Parathyroid adenoma (tissue), 2 donors: ENCODE measurements around the gene VCPKMT.
"Not testable (repeated sequence)": the region's sequence is repeated elsewhere in the genome, so short reads cannot be mapped to it uniquely, and the experiment has no call there.

ENCODE experiments used
- H2AFZ ChIP-seq: fragments of 300-600 bp; sonication (generic); one replicate; pipeline ENCODE4 v1.7.0; 2017; ENCODE audit warnings: antibody characterized with exemption, mild to moderate bottlenecking
- H3K27ac ChIP-seq: fragments of 300-600 bp; sonication (generic); one replicate; pipeline ENCODE4 v1.7.0; 2017
- H3K27me3 ChIP-seq: fragments of 300-600 bp; sonication (generic); one replicate; pipeline ENCODE4 v1.7.0; 2017; ENCODE audit warnings: low read length; ENCODE audit not compliant: control insufficient read depth, insufficient read depth
- H3K36me3 ChIP-seq: fragments of 300-600 bp; sonication (generic); one replicate; pipeline ENCODE4 v1.7.0; 2017; ENCODE audit warnings: low read length; ENCODE audit not compliant: control insufficient read depth, insufficient read depth
- H3K4me1 ChIP-seq: fragments of 300-600 bp; sonication (generic); one replicate; pipeline ENCODE4 v1.7.0; 2017; ENCODE audit warnings: control low read depth
- H3K4me2 ChIP-seq: fragments of 300-600 bp; sonication (generic); one replicate; pipeline ENCODE4 v1.7.0; 2017; ENCODE audit warnings: low read length
- H3K4me3 ChIP-seq: fragments of 300-600 bp; sonication (generic); one replicate; pipeline ENCODE4 v1.7.0; 2017; ENCODE audit warnings: low read depth, low read length
- H3K79me2 ChIP-seq: fragments of 300-600 bp; sonication (generic); one replicate; pipeline ENCODE4 v1.7.0; 2017; ENCODE audit warnings: control low read depth
- H3K9ac ChIP-seq: fragments of 300-600 bp; sonication (generic); one replicate; pipeline ENCODE4 v1.7.0; 2017; ENCODE audit warnings: mild to moderate bottlenecking
- H3K9me3 ChIP-seq: fragments of 300-600 bp; sonication (generic); one replicate; pipeline ENCODE4 v1.7.0; 2017; ENCODE audit warnings: low read length; ENCODE audit not compliant: control insufficient read depth
- CTCF ChIP-seq: fragments of 300-600 bp; sonication (generic); IDR thresholded peaks from one replicate; pipeline ENCODE4 v1.7.0; 2017; ENCODE audit warnings: antibody characterized with exemption, mild to moderate bottlenecking
- donor health status: primary hyperparathyroidism.

VCPKMT gene

GRCh38 chr14:50082308-50082742 lies 34.0 kb downstream of the VCPKMT start:
- no peaks in the 10 kb centered on the region for H3K9me3 ChIP-seq

DNA sequence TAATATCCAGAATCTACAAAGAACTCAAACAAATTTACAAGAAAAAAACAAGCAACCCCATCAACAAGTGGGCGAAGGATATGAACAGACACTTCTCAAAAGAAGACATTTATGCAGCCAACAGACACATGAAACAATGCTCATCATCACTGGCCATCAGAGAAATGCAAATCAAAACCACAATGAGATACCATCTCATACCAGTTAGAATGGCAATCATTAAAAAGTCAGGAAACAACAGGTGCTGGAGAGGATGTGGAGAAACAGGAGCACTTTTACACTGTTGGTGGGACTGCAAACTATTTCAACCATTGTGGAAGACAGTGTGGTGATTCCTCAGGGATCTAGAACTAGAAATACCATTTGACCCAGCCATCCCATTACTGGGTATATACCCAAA lies 37.3 kb downstream of the VCPKMT start:
- H3K9ac ChIP-seq, H3K79me2 ChIP-seq, H3K4me2 ChIP-seq, H3K27me3 ChIP-seq, H3K36me3 ChIP-seq, H2AFZ ChIP-seq, H3K4me3 ChIP-seq, H3K27ac ChIP-seq, H3K9me3 ChIP-seq, H3K4me1 ChIP-seq: not testable (repeated sequence)

More at GRCh38 chr14:50082308-50082742, 34.0 kb downstream of the VCPKMT start:
- H3K4me3 ChIP-seq: no peak overlapping the region
- no peaks in the 10 kb centered on the region for H3K27me3 ChIP-seq
- no peak overlapping the region for H3K4me2 ChIP-seq
- H2AFZ ChIP-seq: no peak overlapping the region
- H3K27ac ChIP-seq: no peak overlapping the region
- no peak for TF ChIP-seq CTCF
- no peak overlapping the region for H3K9ac ChIP-seq
- no peaks in the 10 kb centered on the region for H3K36me3 ChIP-seq
- H3K4me1 ChIP-seq: no peaks in the 10 kb centered on the region
- no peaks in the 10 kb centered on the region for H3K79me2 ChIP-seq

DNA sequence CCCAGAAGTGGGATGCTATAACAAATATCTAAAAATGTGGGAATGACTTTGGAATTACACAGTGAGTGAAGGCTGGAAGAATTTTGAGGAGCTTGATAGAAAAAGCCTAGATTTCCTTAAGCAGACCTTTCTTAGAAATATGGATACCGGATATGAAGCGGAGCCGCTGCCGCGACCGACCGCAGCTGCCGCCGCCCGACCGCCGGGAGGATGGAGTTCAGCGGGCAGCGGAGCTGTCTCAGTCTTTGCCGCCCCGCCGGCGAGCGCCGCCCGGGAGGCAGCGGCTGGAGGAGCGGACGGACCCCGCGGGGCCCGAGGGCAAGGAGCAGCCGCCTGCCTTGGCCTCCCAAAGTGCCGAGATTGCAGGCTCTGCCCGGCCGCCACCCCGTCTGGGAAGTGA lies 42.7 kb downstream of the VCPKMT start:
- H3K36me3 ChIP-seq, H3K27ac ChIP-seq, H3K79me2 ChIP-seq, H3K4me3 ChIP-seq, H2AFZ ChIP-seq, H3K27me3 ChIP-seq, H3K9ac ChIP-seq, H3K4me2 ChIP-seq, H3K4me1 ChIP-seq, H3K9me3 ChIP-seq: not testable (repeated sequence)

GRCh38 chr14:50072395-50072794 lies 44.0 kb downstream of the VCPKMT start:
- H3K9me3 ChIP-seq: no peaks in the 10 kb centered on the region
- H3K4me1 ChIP-seq: no peaks in the 10 kb centered on the region
- no peaks in the 10 kb centered on the region for H3K79me2 ChIP-seq
- H3K27me3 ChIP-seq: no peaks in the 10 kb centered on the region
- H3K4me2 ChIP-seq: no peak overlapping the region
- H3K4me3 ChIP-seq: no peak overlapping the region
- no peaks in the 10 kb centered on the region for H3K36me3 ChIP-seq
- no peak overlapping the region for H3K27ac ChIP-seq
- H3K9ac ChIP-seq: no peak overlapping the region
- no peak for TF ChIP-seq CTCF
- H2AFZ ChIP-seq: no peak overlapping the region

GRCh38 chr14:50070840-50071548 lies 45.4 kb downstream of the VCPKMT start:
- no peak overlapping the region for H3K9ac ChIP-seq
- no peaks in the 10 kb centered on the region for H3K36me3 ChIP-seq
- H3K4me2 ChIP-seq: no peak overlapping the region
- no peaks in the 10 kb centered on the region for H3K4me1 ChIP-seq
- no peaks in the 10 kb centered on the region for H3K79me2 ChIP-seq
- no peak for TF ChIP-seq CTCF
- no peaks in the 10 kb centered on the region for H3K27me3 ChIP-seq
- H3K27ac ChIP-seq: no peak overlapping the region
- no peak overlapping the region for H2AFZ ChIP-seq
- H3K9me3 ChIP-seq: no peaks in the 10 kb centered on the region
- no peak overlapping the region for H3K4me3 ChIP-seq

GRCh38 chr14:50070230-50070629 lies 46.1 kb downstream of the VCPKMT start:
- Histone ChIP-seq H3K36me3 (no peaks in the 10 kb centered on the region), H3K4me3 (no peak overlapping the region), H3K9ac (no peak overlapping the region), H3K27ac (no peak overlapping the region), H3K79me2 (no peaks in the 10 kb centered on the region), H2AFZ (no peak overlapping the region), H3K9me3 (no peaks in the 10 kb centered on the region), H3K4me1 (no peaks in the 10 kb centered on the region), H3K4me2 (no peak overlapping the region), H3K27me3 (no peaks in the 10 kb centered on the region)
- TF ChIP-seq CTCF: no peak
